Breast epithelium (tissue), 4 donors: ENCODE data around the gene UBE4A. TPM values are rescaled to one million over a fixed set of nuclear protein-coding genes. Genes with fewer than 3 reads are reported as not detected.

ENCODE experiments used
- DNase-seq, 2 donors: peaks; one replicate each; pipeline ENCODE4 v3.0.0-alpha.2; 2019; ENCODE audit warnings: low spot score in 2 of 2
- H3K27ac ChIP-seq, 2 donors: fragments of 200-600 bp; sonication (generic) in 1 of 2; one replicate each; pipeline ENCODE4 v1.5.1; 2016 to 2019; ENCODE audit warnings: mild to moderate bottlenecking in 1 of 2
- H3K27me3 ChIP-seq, 2 donors: fragments of 200-600 bp; sonication (generic) in 1 of 2; one replicate each; pipeline versions ENCODE4 v1.5.1 to v1.6.0; 2017 to 2019; ENCODE audit warnings: control low read depth in 1 of 2, mild to moderate bottlenecking in 1 of 2
- H3K36me3 ChIP-seq: fragments of 200-600 bp; one replicate; pipeline ENCODE4 v1.5.1; 2019
- H3K4me1 ChIP-seq, 2 donors: fragments of 200-600 bp; sonication (generic); one replicate each; pipeline ENCODE4 v1.5.1; 2016 to 2019; ENCODE audit warnings: control low read depth in 1 of 2
- H3K4me3 ChIP-seq, 3 donors: fragments of 200-600 bp; sonication (generic); 1 replicate in 2 of 3; 2 replicates in 1 of 3; pipeline ENCODE4 v1.5.1; 2016 to 2019; ENCODE audit warnings: mild to moderate bottlenecking in 3 of 3, moderate library complexity in 2 of 3
- H3K9me3 ChIP-seq, 2 donors: fragments of 200-600 bp; sonication (generic) in 1 of 2; one replicate each; pipeline ENCODE4 v1.5.1; 2016 to 2019; ENCODE audit warnings: control low read depth in 1 of 2
- POLR2A ChIP-seq: fragments of 450-650 bp; IDR thresholded peaks from one replicate; pipeline ENCODE4 v1.6.1; 2016; ENCODE audit warnings: antibody characterized with exemption, mild to moderate bottlenecking, moderate library complexity
- POLR2AphosphoS5 ChIP-seq, 3 donors: sonication (generic); formaldehyde crosslinking; IDR thresholded peaks; one replicate each; pipeline ENCODE4 v1.6.1; 2017; ENCODE audit warnings: antibody characterized with exemption in 3 of 3
- intact Hi-C: fragments of 100-400 bp; cut with DNase I; formaldehyde crosslinking; loops from one replicate; pipeline ENCODE4 v1.15.1; 2023; ENCODE audit warnings: low total_unique reads
- total RNA-seq, 3 donors: library from RNA; depleted of rRNA; stranded (reverse); fragments of >200 nt; gene quantifications; one replicate each; pipeline ENCODE4 v1.1.0, GENCODE V29; 2016
- TF ChIP-seq, protein P1 (sequence below), 3 donors: fragments of 450-650 bp; IDR thresholded peaks; one replicate each; pipeline ENCODE4 v1.5.1; 2016 to 2017; ENCODE audit warnings: antibody characterized with exemption in 3 of 3, mild to moderate bottlenecking in 3 of 3, moderate library complexity in 3 of 3

The UBE4A gene
- total RNA-seq, 3 donors from 2014 or later = 39.0 to 51.5 (median 51.5) TPM

DNA sequence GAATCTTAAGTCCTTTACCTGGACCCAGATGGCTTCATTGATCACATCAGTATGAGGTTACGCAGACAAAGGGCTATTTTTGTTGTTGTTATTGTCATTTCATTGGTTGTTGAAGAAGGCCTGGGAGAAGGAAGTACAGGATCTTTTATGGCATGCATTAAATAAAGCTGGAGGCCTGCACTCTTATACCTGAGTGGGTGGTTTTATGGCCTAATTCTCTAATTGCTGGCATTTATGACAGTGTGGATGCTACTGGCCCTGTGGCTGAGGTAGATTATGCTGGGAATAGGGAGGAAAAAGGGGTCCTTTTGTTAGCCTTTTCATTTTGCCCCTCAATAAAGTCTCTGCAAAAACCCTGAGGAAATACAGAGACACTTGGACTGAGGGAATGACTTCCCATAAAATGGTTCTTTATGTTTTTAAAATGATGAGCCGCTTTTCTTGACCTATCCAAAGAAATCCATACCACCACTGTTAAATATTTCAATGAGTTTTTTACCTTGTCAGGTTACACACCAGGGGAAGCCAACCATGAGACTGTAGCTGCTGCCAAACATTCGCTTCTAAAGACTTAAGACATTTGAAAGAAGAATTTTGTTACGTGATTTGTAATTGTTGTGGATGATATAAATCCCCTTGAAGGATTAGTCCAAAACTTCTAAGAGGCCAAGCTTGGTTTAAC, 83.6 kb downstream of the UBE4A start:
- no peaks in the 10 kb centered on the region for H3K9me3 ChIP-seq
- H3K4me3 ChIP-seq = no peak overlapping the region
- H3K36me3 ChIP-seq = no peaks in the 10 kb centered on the region
- intact Hi-C loops = loop anchor here (5.0 kb wide), 1 partner anchor 769 kb away; no protein-coding TSS in a partner anchor
- H3K27me3 ChIP-seq = no peaks in the 10 kb centered on the region
- peak overlapping the region; percentile 6 to 19 for H3K27ac ChIP-seq
- H3K4me1 ChIP-seq = peaks cover 0 to 13% of the 10 kb centered on the region in 2 donors
- no peak for DNase-seq
- TF ChIP-seq POLR2A (no peak), POLR2AphosphoS5 (IDR thresholded peaks at IDR 0.05) (no peak)
- TF ChIP-seq, protein P1, sequence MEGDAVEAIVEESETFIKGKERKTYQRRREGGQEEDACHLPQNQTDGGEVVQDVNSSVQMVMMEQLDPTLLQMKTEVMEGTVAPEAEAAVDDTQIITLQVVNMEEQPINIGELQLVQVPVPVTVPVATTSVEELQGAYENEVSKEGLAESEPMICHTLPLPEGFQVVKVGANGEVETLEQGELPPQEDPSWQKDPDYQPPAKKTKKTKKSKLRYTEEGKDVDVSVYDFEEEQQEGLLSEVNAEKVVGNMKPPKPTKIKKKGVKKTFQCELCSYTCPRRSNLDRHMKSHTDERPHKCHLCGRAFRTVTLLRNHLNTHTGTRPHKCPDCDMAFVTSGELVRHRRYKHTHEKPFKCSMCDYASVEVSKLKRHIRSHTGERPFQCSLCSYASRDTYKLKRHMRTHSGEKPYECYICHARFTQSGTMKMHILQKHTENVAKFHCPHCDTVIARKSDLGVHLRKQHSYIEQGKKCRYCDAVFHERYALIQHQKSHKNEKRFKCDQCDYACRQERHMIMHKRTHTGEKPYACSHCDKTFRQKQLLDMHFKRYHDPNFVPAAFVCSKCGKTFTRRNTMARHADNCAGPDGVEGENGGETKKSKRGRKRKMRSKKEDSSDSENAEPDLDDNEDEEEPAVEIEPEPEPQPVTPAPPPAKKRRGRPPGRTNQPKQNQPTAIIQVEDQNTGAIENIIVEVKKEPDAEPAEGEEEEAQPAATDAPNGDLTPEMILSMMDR (IDR thresholded peaks at IDR 0.05) = no peak

GRCh38 chr11:118443590-118444218, 84.3 kb downstream of the UBE4A start:
- Histone ChIP-seq H3K4me1 (peaks cover 0 to 13% of the 10 kb centered on the region in 2 donors), H3K4me3 (no peak overlapping the region)

DNA sequence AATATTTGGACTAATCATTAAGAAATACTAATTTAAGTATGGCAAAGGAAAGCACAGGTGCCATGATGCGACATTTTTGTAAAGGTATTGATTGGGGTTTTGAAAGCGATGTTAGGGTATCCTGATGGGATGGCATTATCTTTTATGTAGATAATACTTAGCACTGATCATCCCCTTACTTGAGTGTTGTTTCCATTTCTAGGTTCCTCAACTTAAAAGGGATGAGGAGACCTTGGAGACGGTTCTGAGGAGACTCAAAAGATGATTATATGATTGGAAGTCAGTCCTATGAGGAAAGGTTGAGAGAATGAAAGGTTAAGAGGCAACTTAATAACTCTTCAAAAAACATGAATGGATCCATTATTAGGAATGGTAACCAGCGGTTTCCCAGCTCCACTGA, 88.0 kb downstream of the UBE4A start:
- intact Hi-C loops = no loop called here
- no peak for DNase-seq
- H3K27ac ChIP-seq = no peak overlapping the region
- no peaks in the 10 kb centered on the region for H3K9me3 ChIP-seq
- no peak for TF ChIP-seq POLR2AphosphoS5 (IDR thresholded peaks at IDR 0.05)
- H3K4me1 ChIP-seq = peaks cover 0 to 4% of the 10 kb centered on the region in 2 donors
- H3K4me3 ChIP-seq = no peak overlapping the region
- no peaks in the 10 kb centered on the region for H3K27me3 ChIP-seq
- H3K36me3 ChIP-seq = no peaks in the 10 kb centered on the region

More at GRCh38 chr11:118443590-118444218, 84.3 kb downstream of the UBE4A start:
- TF ChIP-seq, protein P1 (IDR thresholded peaks at IDR 0.05) = no peak
- Histone ChIP-seq H3K27me3 (no peaks in the 10 kb centered on the region), H3K36me3 (no peaks in the 10 kb centered on the region), H3K27ac (peak overlapping the region in 1 of 2 donors; percentile 6), H3K9me3 (no peaks in the 10 kb centered on the region)
- intact Hi-C loops = loop anchor here (5.0 kb wide), 1 partner anchor 769 kb away; no protein-coding TSS in a partner anchor
- DNase-seq = no peak

- Histone ChIP-seq H3K27ac (no peak overlapping the region), H3K27me3 (no peaks in the 10 kb centered on the region), H3K9me3 (no peaks in the 10 kb centered on the region), H3K4me1 (peaks cover 0 to 4% of the 10 kb centered on the region in 2 donors), H3K4me3 (no peak overlapping the region), H3K36me3 (no peaks in the 10 kb centered on the region)
- TF ChIP-seq POLR2AphosphoS5 (IDR thresholded peaks at IDR 0.05) (no peak), POLR2A (no peak)
- TF ChIP-seq, protein P1 (IDR thresholded peaks at IDR 0.05) = no peak
- no peak for DNase-seq
- intact Hi-C loops = no loop called here
Measured at GRCh38 chr11:118448294-118448693, 88.9 kb downstream of the UBE4A start.

Other genes with a start within 250 kb of the UBE4A start
- 1 to 10 TPM; 3.3 to 7.9 (median 3.7) TPM for gene SCN4B, start 206.8 kb upstream of the UBE4A start, total RNA-seq
- gene SCN2B, start 183.0 kb upstream of the UBE4A start, total RNA-seq = under 1 TPM; under 0.01 to 0.88 (median 0.16) TPM
- 10 to 100 TPM in 2 of 3 donors, 1 to 10 TPM in 1; 2.3 to 16.0 (median 15.7) TPM for gene JAML, start 134.6 kb upstream of the UBE4A start, total RNA-seq
- 10 to 100 TPM in 2 of 3 donors, under 1 TPM in 1; 0.64 to 23.0 (median 13.1) TPM for gene MPZL3, start 107.2 kb upstream of the UBE4A start, total RNA-seq
- gene MPZL2, start 95.3 kb upstream of the UBE4A start, total RNA-seq = 10 to 100 TPM in 2 of 3 donors, 1 to 10 TPM in 1; 4.6 to 73.1 (median 70.7) TPM
- gene CD3E, start 54.9 kb upstream of the UBE4A start, total RNA-seq = 1 to 10 TPM in 2 of 3 donors, under 1 TPM in 1; 0.66 to 6.0 (median 2.1) TPM
- 1 to 10 TPM; 2.6 to 4.8 (median 3.5) TPM for gene CD3D, start 16.9 kb upstream of the UBE4A start, total RNA-seq
- gene CD3G, start 15.3 kb upstream of the UBE4A start, total RNA-seq = 100 to 1,000 TPM in 1 of 3 donors, 1 to 10 TPM in 1, under 1 TPM in 1; 0.80 to 122 (median 1.2) TPM
- 10 to 100 TPM; 45.1 to 66.4 (median 56.0) TPM for gene ATP5MG, start 42.0 kb downstream of the UBE4A start, total RNA-seq
- gene KMT2A, start 76.9 kb downstream of the UBE4A start, total RNA-seq = 10 to 100 TPM; 67.4 to 100.0 (median 79.6) TPM
- 10 to 100 TPM in 1 of 3 donors, 1 to 10 TPM in 2; 3.4 to 15.1 (median 6.2) TPM for gene TTC36, start 167.9 kb downstream of the UBE4A start, total RNA-seq
- 10 to 100 TPM; 14.1 to 53.6 (median 38.0) TPM for gene TMEM25, start 171.6 kb downstream of the UBE4A start, total RNA-seq
- 10 to 100 TPM; 24.3 to 45.9 (median 33.4) TPM for gene IFT46, start 206.3 kb downstream of the UBE4A start, total RNA-seq
- gene ARCN1, start 212.8 kb downstream of the UBE4A start, total RNA-seq = 10 to 100 TPM; 94.1 to 99.1 (median 98.6) TPM
- 100 to 1,000 TPM; 104 to 150 (median 109) TPM for gene PHLDB1, start 248.0 kb downstream of the UBE4A start, total RNA-seq